ENCODE measurements around the gene NRXN3. TPM values are rescaled to one million over a fixed set of nuclear protein-coding genes. Genes with fewer than 3 reads are reported as not detected.

The NRXN3 gene
- total RNA-seq, 1 experiment from 2014 or later = 0.02 TPM

DNA sequence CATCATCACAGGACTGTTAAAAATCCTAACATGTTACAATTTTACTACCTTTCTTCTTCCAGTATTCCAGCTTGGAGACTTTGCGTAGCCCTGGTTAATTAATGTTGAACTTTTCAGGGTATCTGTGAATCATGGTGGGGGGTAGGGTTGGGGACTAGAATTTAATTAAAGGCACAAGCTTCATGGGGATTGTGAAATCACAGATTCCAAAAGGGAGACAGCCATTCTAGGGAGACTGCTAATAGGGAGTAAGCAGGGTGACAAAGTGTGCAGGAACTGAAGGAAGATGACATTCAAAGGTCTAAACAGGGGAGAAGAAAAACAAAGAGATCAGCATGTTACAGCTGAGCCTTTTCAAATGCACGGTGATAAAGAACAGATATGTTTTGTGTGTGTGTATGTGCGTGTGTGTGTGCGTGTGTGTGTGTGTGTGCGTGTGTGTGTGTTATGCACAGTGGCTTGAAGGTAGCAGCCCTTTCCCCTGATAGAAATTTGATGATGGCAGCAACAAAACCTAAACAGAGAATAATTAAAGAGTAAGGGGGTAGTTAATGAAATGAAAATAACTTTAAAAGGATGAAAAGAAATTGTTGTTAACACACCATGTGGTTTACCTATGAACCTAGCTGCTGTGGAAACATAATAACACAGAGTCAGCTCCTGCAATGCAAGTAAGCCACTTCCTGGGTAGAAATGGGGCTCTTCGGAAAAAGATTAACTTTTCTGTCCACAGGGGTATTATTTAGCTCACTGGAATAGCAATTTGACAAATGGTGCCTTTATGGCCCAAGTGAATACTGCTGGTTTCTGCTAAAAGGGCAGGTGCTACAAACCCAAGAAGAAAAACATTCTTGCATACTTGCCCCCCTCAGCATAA, 1459.5 kb downstream of the NRXN3 start:
- Histone ChIP-seq H3K27ac (no peak overlapping the region), H3K9me3 (replicated peaks) (no peaks in the 10 kb centered on the region), H3K4me1 (no peaks in the 10 kb centered on the region), H3K4me3 (no peak overlapping the region), H3K36me3 (no peaks in the 10 kb centered on the region), H3K27me3 (no peaks in the 10 kb centered on the region)
- DNase-seq = no peak

DNA sequence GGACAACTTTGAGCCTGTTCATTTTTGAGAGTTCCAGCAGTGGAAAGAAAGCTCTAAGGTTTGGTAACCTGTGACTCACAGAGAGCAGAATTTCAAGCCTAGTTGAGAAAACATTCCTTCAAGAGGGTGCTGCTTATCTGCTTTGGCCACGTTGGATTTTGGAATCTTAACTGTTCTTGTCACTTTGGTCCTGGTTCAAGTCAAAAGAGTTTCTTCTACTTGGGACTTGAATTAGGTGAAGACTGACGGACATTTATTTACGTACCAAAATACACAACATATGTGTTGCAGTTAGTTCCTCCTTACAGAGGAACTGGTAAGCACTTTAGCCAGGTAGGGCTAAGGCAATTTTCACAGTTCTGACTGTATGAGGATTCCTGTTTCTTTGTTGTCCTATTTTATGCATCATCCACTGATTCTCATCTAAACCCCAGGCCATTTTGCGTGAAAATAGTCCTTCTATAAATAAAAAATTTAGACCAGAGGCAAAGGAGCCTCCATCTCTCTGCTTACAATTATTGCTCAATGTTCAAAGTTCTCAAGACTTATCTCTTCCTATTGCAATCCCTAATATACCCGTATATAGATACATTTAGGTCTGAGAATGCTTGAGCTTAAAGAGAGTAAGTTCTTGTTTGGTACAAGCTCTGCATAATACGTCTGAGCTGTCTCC, 1460.3 kb downstream of the NRXN3 start:
- H3K27ac ChIP-seq = no peak overlapping the region
- no peaks in the 10 kb centered on the region for H3K4me1 ChIP-seq
- H3K27me3 ChIP-seq = no peaks in the 10 kb centered on the region
- H3K9me3 ChIP-seq (replicated peaks) = no peaks in the 10 kb centered on the region
- DNase-seq = no peak
- no peak overlapping the region for H3K4me3 ChIP-seq
- H3K36me3 ChIP-seq = no peaks in the 10 kb centered on the region

DNA sequence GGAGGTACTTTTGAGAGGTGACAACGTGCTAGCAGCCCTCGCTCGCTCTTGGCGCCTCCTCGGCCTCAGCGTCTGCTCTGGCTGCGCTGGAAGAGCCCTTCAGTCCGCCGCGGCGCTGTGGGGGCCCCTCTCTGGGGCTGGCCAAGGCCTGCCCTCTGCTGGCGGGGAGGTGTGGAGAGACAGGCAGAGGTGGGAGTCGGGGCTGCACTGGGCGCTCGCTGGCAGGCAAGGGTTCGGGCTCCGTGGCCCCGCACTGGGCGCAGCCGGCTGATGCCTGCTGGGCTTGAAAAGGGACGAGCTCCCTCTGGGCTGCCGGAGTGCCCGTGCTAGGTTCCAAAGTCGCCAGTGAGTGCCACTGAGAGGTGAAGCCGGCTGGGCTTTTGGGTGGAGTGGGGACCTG, 1461.1 kb downstream of the NRXN3 start:
- Histone ChIP-seq H3K36me3 (no peaks in the 10 kb centered on the region), H3K4me1 (no peaks in the 10 kb centered on the region), H3K27ac (no peak overlapping the region), H3K27me3 (no peaks in the 10 kb centered on the region), H3K4me3 (no peak overlapping the region), H3K9me3 (replicated peaks) (no peaks in the 10 kb centered on the region)
- DNase-seq = no peak

- DNase-seq = no peak
- H3K27ac ChIP-seq = no peak overlapping the region
- H3K4me3 ChIP-seq = no peak overlapping the region
- H3K36me3 ChIP-seq = no peaks in the 10 kb centered on the region
- no peaks in the 10 kb centered on the region for H3K4me1 ChIP-seq
- no peaks in the 10 kb centered on the region for H3K27me3 ChIP-seq
- no peaks in the 10 kb centered on the region for H3K9me3 ChIP-seq (replicated peaks)
Observed at GRCh38 chr14:79638672-79639266, 1468.6 kb downstream of the NRXN3 start.

- no peak overlapping the region for H3K4me3 ChIP-seq
Observed at GRCh38 chr14:79639613-79640012, 1469.4 kb downstream of the NRXN3 start.

GRCh38 chr14:79641371-79641770, 1471.2 kb downstream of the NRXN3 start:
- Histone ChIP-seq H3K36me3 (no peaks in the 10 kb centered on the region), H3K9me3 (replicated peaks) (no peaks in the 10 kb centered on the region), H3K27me3 (no peaks in the 10 kb centered on the region), H3K4me3 (no peak overlapping the region), H3K4me1 (no peaks in the 10 kb centered on the region), H3K27ac (no peak overlapping the region)
- no peak for DNase-seq

More at GRCh38 chr14:79639613-79640012, 1469.4 kb downstream of the NRXN3 start:
- no peak for DNase-seq
- no peaks in the 10 kb centered on the region for H3K4me1 ChIP-seq
- H3K36me3 ChIP-seq = no peaks in the 10 kb centered on the region
- H3K27ac ChIP-seq = no peak overlapping the region
- no peaks in the 10 kb centered on the region for H3K9me3 ChIP-seq (replicated peaks)
- no peaks in the 10 kb centered on the region for H3K27me3 ChIP-seq

DNA sequence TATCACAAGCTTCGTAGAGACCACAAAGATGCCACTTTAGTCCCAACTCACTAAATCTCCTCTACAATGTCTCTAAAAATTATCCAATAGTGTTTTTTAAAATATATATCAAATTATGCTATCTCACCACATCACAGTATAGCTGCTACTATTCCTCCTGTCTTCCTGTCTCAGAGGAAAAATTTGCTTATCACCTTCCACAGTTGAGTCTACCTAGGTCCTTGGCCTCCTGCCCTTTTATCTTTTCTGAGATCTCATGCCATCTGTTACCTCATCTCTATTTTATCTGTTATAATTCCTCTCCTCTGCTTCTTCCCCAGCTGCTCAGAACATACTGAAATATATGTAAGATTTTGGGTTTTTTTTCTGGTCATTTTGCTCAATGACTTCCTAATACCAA, 1473.0 kb downstream of the NRXN3 start:
- Histone ChIP-seq H3K4me1 (no peaks in the 10 kb centered on the region), H3K27ac (no peak overlapping the region), H3K9me3 (replicated peaks) (no peaks in the 10 kb centered on the region), H3K36me3 (no peaks in the 10 kb centered on the region), H3K27me3 (no peaks in the 10 kb centered on the region), H3K4me3 (no peak overlapping the region)
- DNase-seq = no peak

DNA sequence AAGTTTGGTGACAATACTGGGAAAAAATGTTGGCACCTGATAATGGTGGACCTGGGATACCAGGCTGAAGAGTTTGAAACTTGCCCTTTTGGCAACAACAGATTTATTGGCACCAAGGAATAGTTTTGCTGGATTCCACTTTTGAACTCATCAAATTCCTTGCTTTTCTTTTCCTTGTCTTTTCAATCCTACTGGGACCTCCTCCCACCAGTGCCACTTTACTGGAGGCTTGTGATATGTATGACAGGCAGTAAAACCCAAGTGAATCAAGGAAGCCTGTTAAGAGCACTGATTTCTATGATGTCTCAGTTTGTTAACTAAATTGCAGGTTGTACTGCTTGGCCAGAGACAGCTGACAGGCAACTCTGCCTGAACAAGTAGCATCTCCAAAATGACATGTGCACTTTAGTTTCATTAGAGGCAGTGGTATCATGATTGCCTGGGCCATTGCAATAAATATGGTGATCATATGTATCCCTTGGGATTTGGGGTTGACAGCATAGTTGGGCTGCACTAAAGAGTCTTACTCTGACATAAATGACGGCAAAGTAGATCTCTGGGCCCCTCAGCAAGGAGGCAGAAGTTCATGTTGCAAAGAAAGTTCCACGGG, 1475.7 kb downstream of the NRXN3 start:
- no peaks in the 10 kb centered on the region for H3K27me3 ChIP-seq
- no peaks in the 10 kb centered on the region for H3K36me3 ChIP-seq
- no peaks in the 10 kb centered on the region for H3K9me3 ChIP-seq (replicated peaks)
- DNase-seq = no peak
- no peak overlapping the region for H3K4me3 ChIP-seq
- no peaks in the 10 kb centered on the region for H3K4me1 ChIP-seq
- H3K27ac ChIP-seq = no peak overlapping the region

DNA sequence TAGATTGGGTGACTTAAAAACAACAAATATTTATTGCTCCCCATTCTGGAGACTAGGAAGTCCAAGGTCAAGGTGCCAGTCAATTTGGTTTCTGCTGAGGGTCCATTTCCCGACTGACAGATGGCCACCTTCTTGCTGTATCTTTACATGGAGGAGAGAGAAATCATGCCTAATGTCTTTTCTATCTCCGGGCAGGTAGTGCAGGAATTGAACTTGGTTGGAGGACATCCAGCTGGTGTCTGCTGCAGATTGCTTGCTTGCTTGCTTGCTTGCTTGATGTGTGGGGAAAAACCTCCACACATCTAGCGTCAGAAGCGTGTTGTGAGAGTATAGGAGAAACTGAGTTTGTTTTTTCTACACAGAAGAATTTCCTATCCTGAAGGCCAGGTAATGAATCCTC, 1479.7 kb downstream of the NRXN3 start:
- Histone ChIP-seq H3K9me3 (replicated peaks) (no peaks in the 10 kb centered on the region), H3K27ac (no peak overlapping the region), H3K36me3 (no peaks in the 10 kb centered on the region), H3K4me1 (no peaks in the 10 kb centered on the region), H3K4me3 (no peak overlapping the region), H3K27me3 (no peaks in the 10 kb centered on the region)
- DNase-seq = no peak

DNA sequence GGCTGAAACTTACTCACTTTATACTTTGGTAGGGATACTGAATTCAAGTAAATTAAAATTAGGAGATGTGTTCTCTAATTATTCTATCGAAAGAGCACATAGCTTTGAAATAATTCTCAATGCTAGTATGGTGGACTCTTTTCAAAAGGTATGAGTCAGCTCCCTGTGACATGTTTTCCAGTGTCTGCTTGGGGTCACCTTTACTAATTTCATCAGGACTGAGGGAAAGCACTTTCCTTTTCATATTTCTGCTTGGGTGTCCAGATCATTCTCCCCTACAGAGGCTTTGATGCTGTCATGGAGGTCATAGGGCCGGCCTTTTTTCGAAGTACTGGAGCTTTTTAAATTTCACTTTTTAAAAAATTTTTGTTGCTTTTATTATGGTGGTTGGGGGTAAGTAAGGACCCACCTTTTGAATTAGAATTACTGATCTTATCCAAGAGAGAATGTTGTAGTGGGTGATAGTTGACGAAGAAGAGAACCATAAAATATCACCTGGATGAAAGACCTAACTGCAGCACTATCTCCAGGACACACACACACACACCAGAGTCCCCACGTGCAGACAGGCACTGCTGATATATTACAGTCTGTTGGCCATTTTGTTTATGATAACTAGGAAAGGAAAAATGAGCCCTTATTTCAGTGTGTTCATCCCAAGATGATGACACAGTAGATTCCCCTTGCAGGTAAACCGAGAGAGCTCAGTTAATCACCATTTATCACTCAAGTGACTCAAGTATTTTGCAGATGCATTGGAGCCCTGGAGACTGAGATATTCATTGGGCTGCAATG, 1482.5 kb downstream of the NRXN3 start:
- H3K4me3 ChIP-seq = no peak overlapping the region
- DNase-seq = no peak
- no peaks in the 10 kb centered on the region for H3K9me3 ChIP-seq (replicated peaks)
- no peaks in the 10 kb centered on the region for H3K4me1 ChIP-seq
- no peak overlapping the region for H3K27ac ChIP-seq
- no peaks in the 10 kb centered on the region for H3K36me3 ChIP-seq
- no peaks in the 10 kb centered on the region for H3K27me3 ChIP-seq

DNA sequence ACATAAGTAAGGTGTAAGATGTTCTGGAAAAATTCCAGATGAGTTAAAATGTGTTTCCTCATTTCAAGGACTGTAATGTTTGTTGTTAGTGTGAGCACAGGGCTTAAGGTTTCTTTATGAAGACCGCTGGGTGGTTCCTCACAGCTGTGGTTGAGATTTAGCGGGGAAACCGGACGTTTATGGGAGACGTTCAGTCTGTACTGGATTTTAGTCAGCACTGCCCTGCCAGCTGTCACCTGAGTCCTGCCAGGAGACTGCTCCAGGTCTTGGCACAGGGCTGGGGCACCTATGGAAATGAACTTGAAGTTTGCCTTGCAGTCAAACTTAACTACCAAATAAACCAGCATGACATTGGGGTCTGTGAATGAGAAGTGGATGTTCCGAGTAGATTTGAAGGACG, 1485.9 kb downstream of the NRXN3 start:
- H3K27ac ChIP-seq = no peak overlapping the region
- H3K9me3 ChIP-seq (replicated peaks) = no peaks in the 10 kb centered on the region
- H3K4me1 ChIP-seq = no peaks in the 10 kb centered on the region
- no peaks in the 10 kb centered on the region for H3K36me3 ChIP-seq
- DNase-seq = no peak
- H3K4me3 ChIP-seq = no peak overlapping the region
- no peaks in the 10 kb centered on the region for H3K27me3 ChIP-seq

DNA sequence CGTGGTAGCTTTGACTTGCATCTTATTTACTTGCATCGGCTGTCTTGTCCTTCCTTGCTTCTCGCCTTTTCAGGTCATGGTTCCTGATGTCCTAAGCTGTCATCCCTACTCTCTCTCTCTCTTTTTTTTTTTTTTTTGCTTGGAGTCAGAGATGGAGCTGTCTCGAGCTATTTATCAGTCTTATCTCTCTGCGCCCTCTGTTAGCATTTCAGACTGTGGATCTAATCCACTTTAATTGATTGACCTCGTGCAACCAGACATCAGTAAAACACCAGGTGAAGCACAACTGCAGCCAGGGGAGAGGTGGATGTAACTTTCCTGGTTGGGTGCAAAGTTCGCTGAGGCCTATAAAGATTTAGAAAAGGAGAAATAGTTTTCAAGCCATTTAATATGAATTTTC, 1486.3 kb downstream of the NRXN3 start:
- H3K9me3 ChIP-seq (replicated peaks) = no peaks in the 10 kb centered on the region
- no peaks in the 10 kb centered on the region for H3K27me3 ChIP-seq
- no peaks in the 10 kb centered on the region for H3K4me1 ChIP-seq
- no peak overlapping the region for H3K4me3 ChIP-seq
- H3K36me3 ChIP-seq = no peaks in the 10 kb centered on the region
- no peak overlapping the region for H3K27ac ChIP-seq
- DNase-seq = no peak

- H3K27me3 ChIP-seq = no peaks in the 10 kb centered on the region
- DNase-seq = no peak
Observed at GRCh38 chr14:79658221-79658620, 1488.0 kb downstream of the NRXN3 start.

DNA sequence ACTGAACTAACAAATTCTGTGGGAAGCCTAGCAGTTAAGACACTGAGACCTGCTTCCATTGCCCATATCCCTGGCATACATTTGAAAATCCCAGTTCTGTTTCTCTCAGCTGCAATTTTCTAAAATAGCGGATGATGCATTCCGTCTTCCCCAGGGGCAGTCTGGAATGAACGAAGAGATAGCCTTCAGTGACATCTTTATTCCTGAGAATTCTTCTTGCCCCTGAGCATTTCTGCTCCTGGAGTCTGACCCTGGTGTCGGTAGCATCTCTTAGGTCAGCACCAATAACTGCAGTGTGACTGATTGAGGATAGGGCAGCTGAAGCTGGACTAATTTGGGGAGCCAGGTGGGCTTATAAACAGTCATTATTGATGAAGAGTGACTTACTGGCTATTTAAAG, 1488.6 kb downstream of the NRXN3 start:
- Histone ChIP-seq H3K27me3 (no peaks in the 10 kb centered on the region), H3K9me3 (replicated peaks) (no peaks in the 10 kb centered on the region), H3K27ac (no peak overlapping the region), H3K36me3 (no peaks in the 10 kb centered on the region), H3K4me1 (no peaks in the 10 kb centered on the region), H3K4me3 (no peak overlapping the region)
- DNase-seq = no peak

More at GRCh38 chr14:79658221-79658620, 1488.0 kb downstream of the NRXN3 start:
- Histone ChIP-seq H3K27ac (no peak overlapping the region), H3K36me3 (no peaks in the 10 kb centered on the region), H3K9me3 (replicated peaks) (no peaks in the 10 kb centered on the region), H3K4me3 (no peak overlapping the region), H3K4me1 (no peaks in the 10 kb centered on the region)

Data from SJCRH30 (cell line).